PC-3 (cell line): Measurements from ENCODE around the gene RAI14. TPM values are rescaled to one million over a fixed set of nuclear protein-coding genes. Genes with fewer than 3 reads are reported as not detected.

Experiments used
- ATAC-seq: fragments of 200-7000 bp; cut with Tn5 transposase; 2 replicates; pipeline ENCODE4 v1.9.1; 2020; ENCODE audit warnings: mild to moderate bottlenecking, moderate library complexity
- BruUV-seq: library from RNA; stranded (reverse); fragments of 400-500 nt; replicated peaks from 2 replicates; lab custom pipeline; 2021; lab: Mats Ljungman, UMichigan
- CTCF ChIA-PET: fragments of 300-600 bp; sonication (Branson Sonifier 250); formaldehyde crosslinking; loops from one replicate; lab custom pipeline; 2022; ENCODE audit warnings: antibody characterized with exemption; lab: Charles Lee
- POLR2A ChIA-PET: fragments of 300-600 bp; sonication (Branson Sonifier 250); formaldehyde crosslinking; loops from one replicate; lab custom pipeline; 2022; ENCODE audit warnings: antibody characterized with exemption; ENCODE audit not compliant: unreplicated experiment; lab: Charles Lee
- DNase-seq: peaks from one replicate; pipeline ENCODE4 v3.0.0-alpha.2; 2015
- H2AFZ ChIP-seq: fragments of 300-600 bp; sonication (generic); 2 replicates; pipeline ENCODE4 v1.6.0; 2016; ENCODE audit warnings: antibody characterized with exemption, low read length
- H3F3A ChIP-seq: fragments of 300-600 bp; sonication (generic); one replicate; pipeline ENCODE4 v1.6.0; 2017; ENCODE audit warnings: antibody characterized with exemption, low read length, control low read depth, mild to moderate bottlenecking; ENCODE audit not compliant: unreplicated experiment
- H3K27ac ChIP-seq: fragments of 300-600 bp; sonication (generic); 2 replicates; pipeline ENCODE4 v1.5.1; 2016; ENCODE audit warnings: mild to moderate bottlenecking, low read length
- H3K27me3 ChIP-seq: fragments of 300-600 bp; sonication (generic); 2 replicates; pipeline ENCODE4 v1.6.1; 2016; ENCODE audit warnings: low read length, mixed read lengths
- H3K36me3 ChIP-seq: fragments of 300-600 bp; sonication (generic); 2 replicates; pipeline ENCODE4 v1.6.1; 2016; ENCODE audit warnings: low read depth, mixed run types, low read length, mixed read lengths
- H3K4me1 ChIP-seq: fragments of 300-600 bp; sonication (generic); 2 replicates; pipeline ENCODE4 v1.5.1; 2016; ENCODE audit warnings: low read length; ENCODE audit not compliant: insufficient read depth
- H3K4me2 ChIP-seq: fragments of 300-600 bp; sonication (generic); 2 replicates; pipeline ENCODE4 v1.6.0; 2016; ENCODE audit warnings: low read length
- H3K4me3 ChIP-seq: fragments of 300-600 bp; sonication (generic); 2 replicates; pipeline ENCODE4 v1.5.1; 2016; ENCODE audit warnings: mild to moderate bottlenecking, low read length, mixed read lengths
- H3K79me2 ChIP-seq: fragments of 300-600 bp; sonication (generic); 2 replicates; pipeline ENCODE4 v1.6.1; 2017; ENCODE audit warnings: low read length, mixed read lengths
- H3K9ac ChIP-seq: fragments of 300-600 bp; sonication (generic); 2 replicates; pipeline ENCODE4 v1.6.0; 2016; ENCODE audit warnings: mild to moderate bottlenecking, low read length
- H3K9me2 ChIP-seq: fragments of 300-600 bp; sonication (generic); replicated peaks from 2 replicates; pipeline ENCODE4 v1.6.1; 2016; ENCODE audit warnings: mixed run types, low read length, mixed read lengths
- H3K9me3 ChIP-seq: fragments of 300-600 bp; sonication (generic); 2 replicates; pipeline ENCODE4 v1.6.1; 2016; ENCODE audit warnings: low read length, mixed read lengths
- H4K20me1 ChIP-seq: fragments of 300-600 bp; sonication (generic); 2 replicates; pipeline ENCODE4 v1.6.1; 2016; ENCODE audit warnings: low read length, mixed read lengths
- CTCF ChIP-seq: fragments of 300-600 bp; sonication (generic); conservative IDR thresholded peaks from 2 replicates; pipeline ENCODE4 v1.5.1; 2017; ENCODE audit warnings: antibody characterized with exemption, low read depth, mild to moderate bottlenecking, low read length
- EZH2 ChIP-seq: fragments of 300-600 bp; sonication (generic); IDR thresholded peaks from one replicate; pipeline ENCODE4 v1.6.1; 2017; ENCODE audit warnings: antibody characterized with exemption, mild to moderate bottlenecking, low read length; ENCODE audit not compliant: unreplicated experiment
- EZH2phosphoT487 ChIP-seq: fragments of 300-600 bp; sonication (generic); IDR thresholded peaks from 2 replicates; pipeline ENCODE4 v1.6.1; 2018; ENCODE audit warnings: mild to moderate bottlenecking, antibody characterized with exemption, low read length, borderline replicate concordance
- intact Hi-C: fragments of 100-400 bp; cut with micrococcal nuclease; formaldehyde crosslinking; loops from 2 replicates; pipeline ENCODE4 v1.9.0; 2023
- total RNA-seq: library from RNA; depleted of rRNA; stranded (reverse); fragments of >200 nt; gene quantifications from 2 replicates; pipeline ENCODE4 v1.2.3, GENCODE V29; 2014

RAI14 gene
- total RNA-seq, 1 experiment from 2014 or later: 73.5 TPM

DNA sequence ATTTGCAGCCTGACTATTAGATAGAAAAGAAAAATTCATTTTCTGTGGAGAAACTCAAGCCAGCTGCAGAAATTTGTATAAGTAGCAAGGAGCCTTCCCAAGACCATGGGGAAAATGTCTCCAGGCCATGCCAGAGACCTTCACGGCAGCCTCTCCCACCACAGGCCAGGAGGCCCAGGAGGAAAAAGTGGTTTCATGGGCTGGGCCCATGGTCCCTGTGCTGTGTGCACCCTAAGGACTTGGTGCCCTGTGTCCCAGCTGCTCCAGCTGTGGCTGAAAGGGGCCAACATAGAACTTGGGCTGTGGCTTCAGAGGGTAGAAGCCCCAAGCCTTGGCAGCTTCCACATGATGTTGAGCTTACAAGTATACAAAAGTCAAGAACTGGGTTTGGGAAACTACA, 109.5 kb downstream of the RAI14 start:
- no peak for ATAC-seq
- Histone ChIP-seq H2AFZ (no peak overlapping the region), H3K27me3 (no peaks in the 10 kb centered on the region), H3K4me1 (no peaks in the 10 kb centered on the region), H4K20me1 (no peaks in the 10 kb centered on the region), H3K36me3 (peaks cover 43% of the 10 kb centered on the region), H3K9ac (no peak overlapping the region), H3K4me3 (no peak overlapping the region), H3K79me2 (no peaks in the 10 kb centered on the region), H3K9me2 (no peaks in the 10 kb centered on the region), H3F3A (no peaks in the 10 kb centered on the region), H3K27ac (no peak overlapping the region), H3K4me2 (no peak overlapping the region), H3K9me3 (no peaks in the 10 kb centered on the region)
- intact Hi-C loops: no loop called here
- ChIA-PET CTCF (no interaction called here), POLR2A (no interaction called here)
- TF ChIP-seq EZH2 (no peak), EZH2phosphoT487 (no peak), CTCF (no peak)
- DNase-seq: no peak
- BruUV-seq: no TSS peak

- H3K36me3 ChIP-seq: peaks cover 35% of the 10 kb centered on the region
- no peak for ATAC-seq
- CTCF ChIA-PET: no interaction called here
- intact Hi-C loops: no loop called here
- DNase-seq: no peak
- H2AFZ ChIP-seq: no peak overlapping the region
- H3K4me3 ChIP-seq: no peak overlapping the region
- H3K27me3 ChIP-seq: no peaks in the 10 kb centered on the region
- TF ChIP-seq EZH2 (no peak), CTCF (no peak), EZH2phosphoT487 (no peak)
- H4K20me1 ChIP-seq: no peaks in the 10 kb centered on the region
- no peak overlapping the region for H3K27ac ChIP-seq
- no peaks in the 10 kb centered on the region for H3F3A ChIP-seq
- H3K9ac ChIP-seq: no peak overlapping the region
- H3K4me2 ChIP-seq: no peak overlapping the region
- no peaks in the 10 kb centered on the region for H3K4me1 ChIP-seq
- H3K79me2 ChIP-seq: no peaks in the 10 kb centered on the region
- no peaks in the 10 kb centered on the region for H3K9me3 ChIP-seq
- H3K9me2 ChIP-seq: no peaks in the 10 kb centered on the region
- BruUV-seq: no TSS peak
- POLR2A ChIA-PET: no interaction called here
Observed at GRCh38 chr5:34767180-34767579, 111.1 kb downstream of the RAI14 start.

- Histone ChIP-seq H3K9me3 (no peaks in the 10 kb centered on the region), H3K4me1 (no peaks in the 10 kb centered on the region), H3K9ac (no peak overlapping the region), H3K4me2 (no peak overlapping the region), H2AFZ (no peak overlapping the region), H3K27ac (no peak overlapping the region), H3K9me2 (no peaks in the 10 kb centered on the region), H4K20me1 (no peaks in the 10 kb centered on the region), H3K27me3 (no peaks in the 10 kb centered on the region), H3K36me3 (peaks cover 10% of the 10 kb centered on the region), H3K4me3 (no peak overlapping the region), H3K79me2 (no peaks in the 10 kb centered on the region), H3F3A (no peaks in the 10 kb centered on the region)
- intact Hi-C loops: no loop called here
- ChIA-PET CTCF (no interaction called here), POLR2A (no interaction called here)
- DNase-seq (no peak), ATAC-seq (no peak)
- TF ChIP-seq EZH2phosphoT487: no peak
- no peak for TF ChIP-seq CTCF
- TF ChIP-seq EZH2: no peak
- no TSS peak for BruUV-seq
Observed at GRCh38 chr5:34770486-34770885, 114.4 kb downstream of the RAI14 start.
